HG03025 (cell line): ENCODE data around the gene ZFYVE16.
"Not testable (repeated sequence)": the region's sequence is repeated elsewhere in the genome, so short reads cannot be mapped to it uniquely, and the experiment has no call there.

Experiments used
- ATAC-seq: cut with Tn5 transposase; IDR thresholded peaks from one replicate; pipeline ENCODE4 v1.9.1; 2021; ENCODE audit warnings: mild to moderate bottlenecking, moderate library complexity; ENCODE audit not compliant: unreplicated experiment, low FRiP score

ZFYVE16 gene

GRCh38 chr5:80483636-80484232 is 75.9 kb downstream of the ZFYVE16 start:
- ATAC-seq, result no peak

- ATAC-seq, result no peak
Measured at GRCh38 chr5:80487444-80487828, 79.6 kb downstream of the ZFYVE16 start.

- ATAC-seq, result peak; percentile 94
Measured at GRCh38 chr5:80487829-80488721, 80.2 kb downstream of the ZFYVE16 start, which contains the start of gene FAM151B. TSS of gene FAM151B (plus strand) at chr5:80488100. CDS start at chr5:80488124, 24 bp downstream.

GRCh38 chr5:80491296-80491695 is 83.4 kb downstream of the ZFYVE16 start:
- no peak for ATAC-seq

- no peak for ATAC-seq
Measured at GRCh38 chr5:80492741-80493140, 84.9 kb downstream of the ZFYVE16 start.

- ATAC-seq, result not testable (repeated sequence)
Measured at GRCh38 chr5:80493443-80493842, 85.6 kb downstream of the ZFYVE16 start.

- no peak for ATAC-seq
Measured at GRCh38 chr5:80495891-80496290, 88.0 kb downstream of the ZFYVE16 start.

- no peak for ATAC-seq
Measured at GRCh38 chr5:80502800-80503199, 94.9 kb downstream of the ZFYVE16 start.

- ATAC-seq, result no peak
Measured at GRCh38 chr5:80503641-80504040, 95.8 kb downstream of the ZFYVE16 start.

GRCh38 chr5:80504833-80505232 is 97.0 kb downstream of the ZFYVE16 start:
- ATAC-seq, result no peak

- ATAC-seq, result no peak
Measured at GRCh38 chr5:80507663-80508062, 99.8 kb downstream of the ZFYVE16 start.

GRCh38 chr5:80508844-80509243 is 101.0 kb downstream of the ZFYVE16 start:
- no peak for ATAC-seq

GRCh38 chr5:80509362-80509761 is 101.5 kb downstream of the ZFYVE16 start:
- no peak for ATAC-seq

- ATAC-seq, result no peak
Measured at GRCh38 chr5:80516826-80517225, 109.0 kb downstream of the ZFYVE16 start.
